ENCODE measurements around the gene CHD9. TPM values are rescaled to one million over a fixed set of nuclear protein-coding genes. Genes with fewer than 3 reads are reported as not detected.

CHD9 gene
- total RNA-seq, 1 donor from 2014 or later, result 86.0 TPM

DNA sequence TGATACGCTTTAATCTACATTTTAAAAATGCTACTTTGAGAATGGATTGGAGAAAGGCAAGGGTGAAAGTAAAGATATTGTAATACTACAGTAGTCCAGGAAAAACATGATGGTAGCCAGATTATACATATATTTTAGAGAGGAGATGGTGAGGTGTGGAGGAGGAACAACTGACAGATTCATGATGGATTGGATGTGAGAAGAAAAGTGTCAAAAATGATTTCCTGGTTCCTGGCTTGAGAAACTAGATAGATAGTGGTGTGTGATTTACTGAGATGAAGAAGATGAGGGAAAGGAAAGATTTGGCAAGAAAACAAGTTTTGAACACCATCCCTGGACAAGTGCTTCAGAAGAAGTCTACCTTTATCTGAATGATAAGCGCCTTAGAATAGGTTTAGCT is 80.5 kb downstream of the CHD9 start:
- Mint-ChIP-seq H3K9me3 (no peaks in the 10 kb centered on the region), H3K27ac (no peak overlapping the region), H3K36me3 (peaks cover 5% of the 10 kb centered on the region), H3K4me1 (peaks cover 3% of the 10 kb centered on the region), H3K4me3 (no peak overlapping the region), H3K27me3 (ENCODE audit: insufficient read depth, low read depth) (no peaks in the 10 kb centered on the region)
- Histone ChIP-seq H3F3A (ENCODE audit: low read depth) (peaks cover 11% of the 10 kb centered on the region), H4K20me1 (ENCODE audit: low read depth) (peaks cover 5% of the 10 kb centered on the region), H2AFZ (replicated peaks) (no peak overlapping the region), H3K27me3 (no peaks in the 10 kb centered on the region), H3K9me3 (ENCODE audit: low read depth) (no peaks in the 10 kb centered on the region), H3K4me1 (no peaks in the 10 kb centered on the region), H3K27ac (no peak overlapping the region), H3K4me3 (no peak overlapping the region), H3K36me3 (no peaks in the 10 kb centered on the region), H3K4me2 (no peak overlapping the region), H3K9ac (no peak overlapping the region), H3K79me2 (ENCODE audit: low read depth) (peaks cover 20% of the 10 kb centered on the region)
- TF ChIP-seq, protein P1, sequence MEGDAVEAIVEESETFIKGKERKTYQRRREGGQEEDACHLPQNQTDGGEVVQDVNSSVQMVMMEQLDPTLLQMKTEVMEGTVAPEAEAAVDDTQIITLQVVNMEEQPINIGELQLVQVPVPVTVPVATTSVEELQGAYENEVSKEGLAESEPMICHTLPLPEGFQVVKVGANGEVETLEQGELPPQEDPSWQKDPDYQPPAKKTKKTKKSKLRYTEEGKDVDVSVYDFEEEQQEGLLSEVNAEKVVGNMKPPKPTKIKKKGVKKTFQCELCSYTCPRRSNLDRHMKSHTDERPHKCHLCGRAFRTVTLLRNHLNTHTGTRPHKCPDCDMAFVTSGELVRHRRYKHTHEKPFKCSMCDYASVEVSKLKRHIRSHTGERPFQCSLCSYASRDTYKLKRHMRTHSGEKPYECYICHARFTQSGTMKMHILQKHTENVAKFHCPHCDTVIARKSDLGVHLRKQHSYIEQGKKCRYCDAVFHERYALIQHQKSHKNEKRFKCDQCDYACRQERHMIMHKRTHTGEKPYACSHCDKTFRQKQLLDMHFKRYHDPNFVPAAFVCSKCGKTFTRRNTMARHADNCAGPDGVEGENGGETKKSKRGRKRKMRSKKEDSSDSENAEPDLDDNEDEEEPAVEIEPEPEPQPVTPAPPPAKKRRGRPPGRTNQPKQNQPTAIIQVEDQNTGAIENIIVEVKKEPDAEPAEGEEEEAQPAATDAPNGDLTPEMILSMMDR (IDR thresholded peaks at IDR 0.05), result no peak
- no peak for TF ChIP-seq EZH2phosphoT487 (IDR thresholded peaks at IDR 0.05)
- TF ChIP-seq EZH2 (IDR thresholded peaks at IDR 0.05), result no peak
- DNase-seq (ENCODE audit: low spot score), result no peak

DNA sequence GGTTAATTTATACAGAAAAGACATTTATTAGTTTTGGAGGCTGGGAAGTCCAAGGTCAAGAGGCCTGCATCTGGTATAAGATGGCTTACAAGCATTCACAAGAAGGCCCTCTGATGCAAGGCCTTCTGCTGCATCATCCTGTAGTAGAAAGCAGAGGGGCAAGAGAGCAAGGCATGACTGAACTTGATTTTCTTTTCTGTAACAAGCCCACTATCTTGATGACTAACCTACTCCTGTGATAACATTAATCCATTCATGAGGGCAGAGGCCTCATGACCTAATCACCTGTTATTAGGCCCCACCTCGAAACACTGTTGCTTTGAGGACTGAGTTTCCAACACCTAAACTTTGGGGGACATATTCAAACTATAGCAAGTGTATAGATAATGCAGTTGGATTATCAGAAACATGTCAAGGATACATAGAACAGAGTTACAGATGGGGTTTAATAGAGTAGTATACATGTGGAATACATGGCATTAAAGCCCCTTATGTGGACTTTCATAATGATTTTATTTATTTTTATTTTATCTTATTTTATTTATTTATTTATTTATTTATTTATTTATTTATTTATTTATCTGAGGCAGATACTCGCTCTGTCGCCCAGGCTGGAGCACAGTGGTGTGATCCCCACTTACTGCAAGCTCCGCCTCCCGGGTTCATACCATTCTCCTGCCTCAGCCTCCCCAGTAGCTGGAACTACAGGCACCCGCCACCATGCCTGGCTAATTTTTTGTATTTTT is 88.2 kb downstream of the CHD9 start:
- no peak overlapping the region for H3K4me3 ChIP-seq

DNA sequence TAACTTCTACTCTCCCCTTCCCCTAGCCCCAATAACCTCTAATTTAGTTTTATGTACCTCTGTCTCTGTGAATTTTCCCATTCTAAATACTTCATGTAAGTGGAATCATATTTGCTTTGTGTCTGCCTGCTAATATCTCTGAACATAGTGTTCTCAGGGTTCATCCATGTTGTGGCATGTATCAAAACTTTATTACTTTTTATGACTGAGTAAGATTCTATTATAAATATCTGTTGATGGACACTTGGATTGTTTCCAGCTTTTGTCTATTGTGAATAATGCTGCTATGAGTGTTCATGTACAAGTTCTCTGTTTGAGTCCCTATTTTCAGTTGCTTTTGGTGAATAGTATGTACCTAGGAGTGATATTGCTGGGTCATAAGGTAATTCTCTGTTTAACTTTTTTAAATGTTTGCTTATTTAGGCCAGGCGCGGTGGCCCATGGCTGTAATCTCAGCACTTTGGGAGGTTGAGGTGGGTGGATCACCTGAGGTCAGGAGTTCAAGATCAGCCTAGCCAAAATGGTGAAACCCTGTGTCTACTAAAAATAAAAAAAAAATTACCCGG is 92.8 kb downstream of the CHD9 start:
- peaks cover 9% of the 10 kb centered on the region for H3K9me3 Mint-ChIP-seq
- H4K20me1 ChIP-seq (ENCODE audit: low read depth), result no peaks in the 10 kb centered on the region
- peaks cover 24% of the 10 kb centered on the region for H3K79me2 ChIP-seq (ENCODE audit: low read depth)
- DNase-seq (ENCODE audit: low spot score), result no peak
- no peak overlapping the region for H3K4me3 ChIP-seq
- H3F3A ChIP-seq (ENCODE audit: low read depth), result no peaks in the 10 kb centered on the region
- no peak overlapping the region for H3K27ac ChIP-seq
- H3K27me3 Mint-ChIP-seq (ENCODE audit: insufficient read depth, low read depth), result no peaks in the 10 kb centered on the region
- no peak overlapping the region for H3K4me2 ChIP-seq
- TF ChIP-seq EZH2phosphoT487 (IDR thresholded peaks at IDR 0.05) (no peak), EZH2 (IDR thresholded peaks at IDR 0.05) (no peak)
- TF ChIP-seq, protein P1 (IDR thresholded peaks at IDR 0.05), result no peak
- H3K27me3 ChIP-seq, result no peaks in the 10 kb centered on the region
- no peak overlapping the region for H3K4me3 Mint-ChIP-seq
- no peak overlapping the region for H3K27ac Mint-ChIP-seq
- no peaks in the 10 kb centered on the region for H3K4me1 ChIP-seq
- peaks cover 10% of the 10 kb centered on the region for H3K9me3 ChIP-seq (ENCODE audit: low read depth)
- H3K4me1 Mint-ChIP-seq, result no peaks in the 10 kb centered on the region
- peaks cover 5% of the 10 kb centered on the region for H3K36me3 ChIP-seq
- peaks cover 16% of the 10 kb centered on the region for H3K36me3 Mint-ChIP-seq
- no peak overlapping the region for H3K9ac ChIP-seq
- H2AFZ ChIP-seq (replicated peaks), result no peak overlapping the region

More for the DNA sequence above, 88.2 kb downstream of the CHD9 start:
- Histone ChIP-seq H4K20me1 (ENCODE audit: low read depth) (no peaks in the 10 kb centered on the region), H3K27me3 (no peaks in the 10 kb centered on the region), H3F3A (ENCODE audit: low read depth) (no peaks in the 10 kb centered on the region), H3K36me3 (no peaks in the 10 kb centered on the region), H3K9ac (no peak overlapping the region), H3K27ac (no peak overlapping the region), H2AFZ (replicated peaks) (no peak overlapping the region), H3K79me2 (ENCODE audit: low read depth) (no peaks in the 10 kb centered on the region), H3K4me1 (no peaks in the 10 kb centered on the region), H3K9me3 (ENCODE audit: low read depth) (no peaks in the 10 kb centered on the region), H3K4me2 (no peak overlapping the region)
- no peak overlapping the region for H3K4me3 Mint-ChIP-seq
- DNase-seq (ENCODE audit: low spot score), result no peak
- H3K27ac Mint-ChIP-seq, result no peak overlapping the region
- H3K36me3 Mint-ChIP-seq, result peaks cover 7% of the 10 kb centered on the region
- H3K4me1 Mint-ChIP-seq, result no peaks in the 10 kb centered on the region
- TF ChIP-seq, protein P1 (IDR thresholded peaks at IDR 0.05), result no peak
- TF ChIP-seq EZH2 (IDR thresholded peaks at IDR 0.05) (no peak), EZH2phosphoT487 (IDR thresholded peaks at IDR 0.05) (no peak)
- H3K27me3 Mint-ChIP-seq (ENCODE audit: insufficient read depth, low read depth), result no peaks in the 10 kb centered on the region
- no peaks in the 10 kb centered on the region for H3K9me3 Mint-ChIP-seq
